ENCODE results near the gene GSTCD.
A peak's percentile ranks its signal among the peaks of the same experiment; 100 is the strongest.
"Not testable (repeated sequence)": the region's sequence is repeated elsewhere in the genome, so short reads cannot be mapped to it uniquely, and the experiment has no call there.

GSTCD gene

DNA sequence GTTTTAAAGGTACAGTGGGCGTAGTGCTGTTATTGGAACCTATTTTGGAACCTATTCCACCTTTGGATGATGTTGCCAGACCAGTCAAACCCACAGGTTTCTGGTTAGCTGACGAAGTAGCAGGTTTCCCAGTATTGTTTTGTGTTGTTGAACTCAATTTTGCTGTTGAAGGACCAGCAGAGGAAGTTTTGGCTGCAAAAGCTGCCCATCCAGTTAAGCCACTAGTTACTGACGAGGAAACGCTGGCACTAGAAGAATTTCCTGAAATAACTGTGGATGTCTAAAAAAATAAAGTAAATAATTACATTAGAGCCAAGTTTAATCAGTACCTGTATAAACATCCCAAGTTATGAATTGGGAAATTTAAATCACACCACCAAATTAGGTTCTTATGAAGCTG, 25.5 kb upstream of the GSTCD start:
- 92 to 97% methylated on average over 4 of the region's 4 CpGs for WGBS, 2 experiments
- H3K9me3 ChIP-seq (ENCODE audit: control insufficient read depth, low read length) = no peaks in the 10 kb centered on the region
- no peaks in the 10 kb centered on the region for H3K4me1 ChIP-seq (ENCODE audit: control insufficient read depth, insufficient read depth, low read length)
- no peak overlapping the region for H3K4me3 ChIP-seq (ENCODE audit: insufficient read depth, low read depth, low read length)
- peaks cover 7% of the 10 kb centered on the region for H3K36me3 ChIP-seq (ENCODE audit: control insufficient read depth, insufficient read depth, low read length)
- H3K27ac ChIP-seq (ENCODE audit: insufficient read depth, low read depth, low read length, poor library complexity, severe bottlenecking) = no peak overlapping the region
- H3K27me3 ChIP-seq (ENCODE audit: control insufficient read depth, insufficient read depth, low read length, poor library complexity, severe bottlenecking) = no peaks in the 10 kb centered on the region

- Histone ChIP-seq H3K27ac (ENCODE audit: insufficient read depth, low read depth, low read length, poor library complexity, severe bottlenecking) (no peak overlapping the region), H3K36me3 (ENCODE audit: control insufficient read depth, insufficient read depth, low read length) (peaks cover 14% of the 10 kb centered on the region), H3K9me3 (ENCODE audit: control insufficient read depth, low read length) (no peaks in the 10 kb centered on the region), H3K4me1 (ENCODE audit: control insufficient read depth, insufficient read depth, low read length) (no peaks in the 10 kb centered on the region), H3K27me3 (ENCODE audit: control insufficient read depth, insufficient read depth, low read length, poor library complexity, severe bottlenecking) (no peaks in the 10 kb centered on the region), H3K4me3 (ENCODE audit: insufficient read depth, low read depth, low read length) (no peak overlapping the region)
- WGBS, 2 experiments = 83 to 97% methylated on average over 1 to 2 of the region's 2 CpGs
Measured at GRCh38 chr4:105686571-105686970, 22.0 kb upstream of the GSTCD start.

GRCh38 chr4:105694812-105695211, 13.8 kb upstream of the GSTCD start:
- not testable (repeated sequence) for H3K4me1 ChIP-seq (ENCODE audit: control insufficient read depth, insufficient read depth, low read length); H3K27ac ChIP-seq (ENCODE audit: insufficient read depth, low read depth, low read length, poor library complexity, severe bottlenecking); H3K9me3 ChIP-seq (ENCODE audit: control insufficient read depth, low read length); H3K27me3 ChIP-seq (ENCODE audit: control insufficient read depth, insufficient read depth, low read length, poor library complexity, severe bottlenecking); H3K4me3 ChIP-seq (ENCODE audit: insufficient read depth, low read depth, low read length)
- H3K36me3 ChIP-seq (ENCODE audit: control insufficient read depth, insufficient read depth, low read length) = peaks cover 12% of the 10 kb centered on the region
- WGBS, 2 experiments = 91 to 98% methylated on average over 4 of the region's 5 CpGs

- peaks cover 12% of the 10 kb centered on the region for H3K36me3 ChIP-seq (ENCODE audit: control insufficient read depth, insufficient read depth, low read length)
- 96 to 98% methylated on average over 8 of the region's 8 CpGs for WGBS, 2 experiments
Measured at GRCh38 chr4:105695832-105696231, 12.8 kb upstream of the GSTCD start.

DNA sequence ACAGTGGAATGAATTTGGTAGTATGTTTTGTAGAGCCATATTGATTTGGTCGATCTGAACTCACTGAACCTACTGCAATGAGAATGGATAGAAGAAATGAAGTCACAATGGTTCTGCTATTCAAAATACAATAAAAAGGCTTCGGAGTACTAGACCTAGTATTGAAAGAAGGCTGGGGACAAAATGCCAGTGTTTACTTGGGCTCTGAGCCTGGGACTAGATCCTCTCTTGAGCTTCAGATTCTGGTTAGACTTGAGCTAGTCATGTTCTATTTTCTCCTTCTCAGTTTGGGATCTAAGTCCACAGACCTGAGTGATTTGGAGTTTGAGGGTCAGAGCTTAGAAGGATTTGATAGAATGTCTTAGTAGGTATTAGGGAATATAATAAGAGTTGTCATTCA, 10.0 kb upstream of the GSTCD start:
- Histone ChIP-seq H3K9me3 (ENCODE audit: control insufficient read depth, low read length) (no peaks in the 10 kb centered on the region), H3K4me1 (ENCODE audit: control insufficient read depth, insufficient read depth, low read length) (no peaks in the 10 kb centered on the region), H3K27me3 (ENCODE audit: control insufficient read depth, insufficient read depth, low read length, poor library complexity, severe bottlenecking) (no peaks in the 10 kb centered on the region), H3K4me3 (ENCODE audit: insufficient read depth, low read depth, low read length) (no peak overlapping the region), H3K36me3 (ENCODE audit: control insufficient read depth, insufficient read depth, low read length) (no peaks in the 10 kb centered on the region), H3K27ac (ENCODE audit: insufficient read depth, low read depth, low read length, poor library complexity, severe bottlenecking) (no peak overlapping the region)
- 87 to 91% methylated on average over 2 of the region's 2 CpGs for WGBS, 2 experiments

More at GRCh38 chr4:105695832-105696231, 12.8 kb upstream of the GSTCD start:
- not testable (repeated sequence) for H3K9me3 ChIP-seq (ENCODE audit: control insufficient read depth, low read length); H3K27ac ChIP-seq (ENCODE audit: insufficient read depth, low read depth, low read length, poor library complexity, severe bottlenecking); H3K4me3 ChIP-seq (ENCODE audit: insufficient read depth, low read depth, low read length); H3K4me1 ChIP-seq (ENCODE audit: control insufficient read depth, insufficient read depth, low read length); H3K27me3 ChIP-seq (ENCODE audit: control insufficient read depth, insufficient read depth, low read length, poor library complexity, severe bottlenecking)

DNA sequence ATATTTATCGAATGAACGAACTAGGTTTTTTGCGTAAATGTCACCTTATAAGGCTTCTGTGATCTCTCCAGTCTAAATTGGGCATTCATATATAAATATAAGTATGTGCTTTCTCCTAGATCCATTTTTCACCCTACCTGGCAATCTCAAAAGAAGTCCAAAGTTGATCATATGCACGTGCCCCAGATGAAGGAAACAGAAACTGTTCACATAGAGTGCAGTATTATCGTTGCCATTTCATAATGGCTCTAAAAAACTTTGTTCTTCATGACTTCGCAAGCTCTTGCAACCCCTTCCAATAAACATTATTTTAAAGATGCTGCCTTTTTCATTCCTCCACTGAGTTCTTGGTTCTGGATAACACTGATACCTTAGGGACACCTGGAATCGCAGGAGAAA, 803 bp upstream of the GSTCD start:
- Histone ChIP-seq H3K4me1 (ENCODE audit: control insufficient read depth, insufficient read depth, low read length) (peaks cover 4% of the 10 kb centered on the region), H3K27ac (ENCODE audit: insufficient read depth, low read depth, low read length, poor library complexity, severe bottlenecking) (peak overlapping the region; percentile 82), H3K4me3 (ENCODE audit: insufficient read depth, low read depth, low read length) (peak overlapping the region; percentile 95), H3K27me3 (ENCODE audit: control insufficient read depth, insufficient read depth, low read length, poor library complexity, severe bottlenecking) (no peaks in the 10 kb centered on the region), H3K36me3 (ENCODE audit: control insufficient read depth, insufficient read depth, low read length) (no peaks in the 10 kb centered on the region), H3K9me3 (ENCODE audit: control insufficient read depth, low read length) (no peaks in the 10 kb centered on the region)
- WGBS, 2 experiments = 40 to 44% methylated on average over 6 to 7 of the region's 7 CpGs

GRCh38 chr4:105709081-105709450, 482 bp downstream of the GSTCD start:
- Histone ChIP-seq H3K9me3 (ENCODE audit: control insufficient read depth, low read length) (no peaks in the 10 kb centered on the region), H3K4me1 (ENCODE audit: control insufficient read depth, insufficient read depth, low read length) (peaks cover 4% of the 10 kb centered on the region), H3K27ac (ENCODE audit: insufficient read depth, low read depth, low read length, poor library complexity, severe bottlenecking) (peak overlapping the region; percentile 88), H3K27me3 (ENCODE audit: control insufficient read depth, insufficient read depth, low read length, poor library complexity, severe bottlenecking) (no peaks in the 10 kb centered on the region), H3K36me3 (ENCODE audit: control insufficient read depth, insufficient read depth, low read length) (no peaks in the 10 kb centered on the region), H3K4me3 (ENCODE audit: insufficient read depth, low read depth, low read length) (peak overlapping the region; percentile 95)
- 0% methylated on average over 10 to 11 of the region's 11 CpGs for WGBS, 2 experiments

GRCh38 chr4:105710012-105710600, 1.5 kb downstream of the GSTCD start:
- Histone ChIP-seq H3K27ac (ENCODE audit: insufficient read depth, low read depth, low read length, poor library complexity, severe bottlenecking) (no peak overlapping the region), H3K36me3 (ENCODE audit: control insufficient read depth, insufficient read depth, low read length) (no peaks in the 10 kb centered on the region), H3K27me3 (ENCODE audit: control insufficient read depth, insufficient read depth, low read length, poor library complexity, severe bottlenecking) (no peaks in the 10 kb centered on the region), H3K9me3 (ENCODE audit: control insufficient read depth, low read length) (no peaks in the 10 kb centered on the region), H3K4me1 (ENCODE audit: control insufficient read depth, insufficient read depth, low read length) (peaks cover 4% of the 10 kb centered on the region), H3K4me3 (ENCODE audit: insufficient read depth, low read depth, low read length) (peak overlapping the region; percentile 95)
- 67 to 79% methylated on average over 11 to 16 of the region's 16 CpGs for WGBS, 2 experiments

DNA sequence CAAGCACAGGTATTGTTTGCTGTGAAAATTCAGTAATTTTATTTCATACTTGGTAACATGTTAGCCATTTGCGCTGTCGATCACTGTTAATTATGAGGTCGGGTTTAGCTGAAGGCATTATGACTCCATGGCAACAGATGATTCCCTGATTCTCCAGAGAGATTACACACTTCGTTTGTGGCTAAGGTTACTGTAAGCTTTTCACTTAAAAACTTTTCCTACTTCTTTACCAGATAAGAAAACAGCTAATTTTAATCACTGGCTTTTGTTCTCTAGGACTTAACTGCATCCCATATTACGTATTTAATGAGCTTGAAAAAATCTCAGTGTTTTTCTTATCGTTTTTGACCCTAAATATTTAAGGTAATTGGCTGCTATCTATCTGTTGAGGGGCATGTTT, 2.1 kb downstream of the GSTCD start:
- H3K36me3 ChIP-seq (ENCODE audit: control insufficient read depth, insufficient read depth, low read length) = no peaks in the 10 kb centered on the region
- no peaks in the 10 kb centered on the region for H3K9me3 ChIP-seq (ENCODE audit: control insufficient read depth, low read length)
- H3K4me3 ChIP-seq (ENCODE audit: insufficient read depth, low read depth, low read length) = no peak overlapping the region
- 92 to 95% methylated on average over 6 of the region's 6 CpGs for WGBS, 2 experiments
- H3K27me3 ChIP-seq (ENCODE audit: control insufficient read depth, insufficient read depth, low read length, poor library complexity, severe bottlenecking) = no peaks in the 10 kb centered on the region
- H3K4me1 ChIP-seq (ENCODE audit: control insufficient read depth, insufficient read depth, low read length) = peaks cover 4% of the 10 kb centered on the region
- H3K27ac ChIP-seq (ENCODE audit: insufficient read depth, low read depth, low read length, poor library complexity, severe bottlenecking) = no peak overlapping the region

- H3K9me3 ChIP-seq (ENCODE audit: control insufficient read depth, low read length) = no peaks in the 10 kb centered on the region
- H3K27ac ChIP-seq (ENCODE audit: insufficient read depth, low read depth, low read length, poor library complexity, severe bottlenecking) = no peak overlapping the region
- H3K36me3 ChIP-seq (ENCODE audit: control insufficient read depth, insufficient read depth, low read length) = no peaks in the 10 kb centered on the region
- no peaks in the 10 kb centered on the region for H3K4me1 ChIP-seq (ENCODE audit: control insufficient read depth, insufficient read depth, low read length)
- 93 to 99% methylated on average over 2 of the region's 2 CpGs for WGBS, 2 experiments
- H3K27me3 ChIP-seq (ENCODE audit: control insufficient read depth, insufficient read depth, low read length, poor library complexity, severe bottlenecking) = no peaks in the 10 kb centered on the region
- no peak overlapping the region for H3K4me3 ChIP-seq (ENCODE audit: insufficient read depth, low read depth, low read length)
Measured at GRCh38 chr4:105712766-105713165, 4.2 kb downstream of the GSTCD start.

DNA sequence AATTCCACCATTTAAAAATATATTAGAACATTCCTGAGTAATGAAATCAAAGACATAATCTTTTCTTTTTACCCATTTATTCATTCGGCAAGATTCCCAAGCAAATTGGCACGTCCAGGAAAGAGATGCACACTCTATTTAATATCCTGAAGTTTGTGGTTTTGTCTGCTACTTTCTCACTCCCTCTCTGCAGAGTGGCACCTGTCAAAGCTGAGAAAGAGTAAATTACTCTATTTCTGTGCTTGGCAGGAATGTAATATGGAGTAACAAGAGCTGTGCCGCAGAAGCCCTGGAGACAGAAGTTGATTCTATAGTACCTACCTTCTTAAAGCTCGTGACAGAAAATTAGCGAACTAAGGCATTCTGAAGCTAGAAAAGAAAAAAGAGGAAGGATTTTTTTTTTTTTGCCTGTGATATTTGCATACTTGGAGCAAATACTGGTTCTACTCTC, 5.5 kb downstream of the GSTCD start:
- WGBS, 2 experiments = 91 to 93% methylated on average over 5 of the region's 5 CpGs
- Histone ChIP-seq H3K36me3 (ENCODE audit: control insufficient read depth, insufficient read depth, low read length) (no peaks in the 10 kb centered on the region), H3K27ac (ENCODE audit: insufficient read depth, low read depth, low read length, poor library complexity, severe bottlenecking) (no peak overlapping the region), H3K4me3 (ENCODE audit: insufficient read depth, low read depth, low read length) (no peak overlapping the region), H3K9me3 (ENCODE audit: control insufficient read depth, low read length) (no peaks in the 10 kb centered on the region), H3K4me1 (ENCODE audit: control insufficient read depth, insufficient read depth, low read length) (no peaks in the 10 kb centered on the region), H3K27me3 (ENCODE audit: control insufficient read depth, insufficient read depth, low read length, poor library complexity, severe bottlenecking) (no peaks in the 10 kb centered on the region)

Data from ectodermal cell (in vitro differentiated cells).